CD4-positive, alpha-beta memory T cell (primary cell): ENCODE data around the gene TMEM18. TPM values are rescaled to one million over a fixed set of nuclear protein-coding genes. Genes with fewer than 3 reads are reported as not detected.

ENCODE experiments used
- CTCF ChIA-PET: fragments of 350-600 bp; sonication (Branson Sonifier 250); formaldehyde crosslinking; loops from one replicate; lab custom pipeline; 2021; ENCODE audit warnings: inconsistent platforms; ENCODE audit not compliant: partially characterized antibody; lab: Charles Lee
- POLR2A ChIA-PET: fragments of 350-600 bp; sonication (Branson Sonifier 250); formaldehyde crosslinking; loops from one replicate; lab custom pipeline; 2021; ENCODE audit not compliant: partially characterized antibody; lab: Charles Lee
- DNase-seq, 5 donors: peaks; one replicate each; pipeline versions ENCODE4 v3.0.0 to v3.0.0-alpha.2; 2020 to 2022; ENCODE audit warnings: mixed read lengths in 1 of 5
- H3K27ac ChIP-seq: one replicate; pipeline ENCODE4 v1.7.0; 2013; ENCODE audit warnings: low read depth, low read length
- H3K27me3 ChIP-seq: 2 replicates; pipeline ENCODE4 v1.7.0; 2013; ENCODE audit warnings: mild to moderate bottlenecking, low read length, moderate library complexity; ENCODE audit not compliant: insufficient read depth
- H3K36me3 ChIP-seq: 2 replicates; pipeline ENCODE4 v1.7.0; 2013; ENCODE audit warnings: mild to moderate bottlenecking, low read length, moderate library complexity; ENCODE audit not compliant: insufficient read depth
- H3K4me1 ChIP-seq: 2 replicates; pipeline ENCODE4 v1.7.0; 2013; ENCODE audit warnings: mild to moderate bottlenecking, low read length, moderate library complexity; ENCODE audit not compliant: insufficient read depth
- H3K4me3 ChIP-seq, 2 donors: one replicate each; pipeline ENCODE4 v1.7.0; 2013; ENCODE audit warnings: low read length in 2 of 2, mild to moderate bottlenecking in 1 of 2
- H3K9me3 ChIP-seq, 2 donors: one replicate each; pipeline ENCODE4 v1.7.0; 2013; ENCODE audit warnings: low read length in 2 of 2, control low read depth in 1 of 2; ENCODE audit not compliant: control insufficient read depth in 1 of 2
- H3K27ac Mint-ChIP-seq, 7 donors: one replicate each; pipeline ENCODE4 v1.8.0; 2020 to 2021; ENCODE audit warnings: mixed read lengths in 7 of 7, mild to moderate bottlenecking in 6 of 7, inconsistent platforms in 3 of 7, moderate library complexity in 3 of 7
- H3K27me3 Mint-ChIP-seq, 2 donors: one replicate each; pipeline ENCODE4 v1.8.0; 2020 to 2021; ENCODE audit warnings: mixed read lengths in 2 of 2
- H3K36me3 Mint-ChIP-seq, 2 donors: one replicate each; pipeline ENCODE4 v1.8.0; 2020 to 2021; ENCODE audit warnings: mixed read lengths in 2 of 2, inconsistent platforms in 1 of 2, mild to moderate bottlenecking in 1 of 2
- H3K4me1 Mint-ChIP-seq, 4 donors: one replicate each; pipeline ENCODE4 v1.8.0; 2020 to 2021; ENCODE audit warnings: mixed read lengths in 4 of 4, mild to moderate bottlenecking in 1 of 4
- H3K4me3 Mint-ChIP-seq, 8 donors: one replicate each; pipeline ENCODE4 v1.8.0; 2020 to 2021; ENCODE audit warnings: mixed read lengths in 8 of 8, mild to moderate bottlenecking in 7 of 8, moderate library complexity in 6 of 8, inconsistent platforms in 3 of 8
- H3K9me3 Mint-ChIP-seq, 8 donors: one replicate each; pipeline ENCODE4 v1.8.0; 2020 to 2021; ENCODE audit warnings: mixed read lengths in 8 of 8, mild to moderate bottlenecking in 5 of 8, inconsistent platforms in 3 of 8, moderate library complexity in 1 of 8
- intact Hi-C: fragments of 100-400 bp; cut with micrococcal nuclease; formaldehyde crosslinking; loops from one replicate; pipeline ENCODE4 v1.15.1; 2023
- polyA plus RNA-seq, 2 donors: library from polyadenylated mRNA; unstranded; fragments of 300-500 nt; fragmentation: Illumina TruSeq; gene quantifications; one replicate each; pipeline ENCODE4 v1.2.3, GENCODE V29; 2021
- total RNA-seq, 2 experiments: library from RNA; stranded (reverse); gene quantifications; one replicate each; pipeline ENCODE4 v1.2.3, GENCODE V29; 2021

The TMEM18 gene
- total and polyA plus RNA-seq, 4 experiments from 2014 or later = 20.0 to 28.1 (median 24.8) TPM

DNA sequence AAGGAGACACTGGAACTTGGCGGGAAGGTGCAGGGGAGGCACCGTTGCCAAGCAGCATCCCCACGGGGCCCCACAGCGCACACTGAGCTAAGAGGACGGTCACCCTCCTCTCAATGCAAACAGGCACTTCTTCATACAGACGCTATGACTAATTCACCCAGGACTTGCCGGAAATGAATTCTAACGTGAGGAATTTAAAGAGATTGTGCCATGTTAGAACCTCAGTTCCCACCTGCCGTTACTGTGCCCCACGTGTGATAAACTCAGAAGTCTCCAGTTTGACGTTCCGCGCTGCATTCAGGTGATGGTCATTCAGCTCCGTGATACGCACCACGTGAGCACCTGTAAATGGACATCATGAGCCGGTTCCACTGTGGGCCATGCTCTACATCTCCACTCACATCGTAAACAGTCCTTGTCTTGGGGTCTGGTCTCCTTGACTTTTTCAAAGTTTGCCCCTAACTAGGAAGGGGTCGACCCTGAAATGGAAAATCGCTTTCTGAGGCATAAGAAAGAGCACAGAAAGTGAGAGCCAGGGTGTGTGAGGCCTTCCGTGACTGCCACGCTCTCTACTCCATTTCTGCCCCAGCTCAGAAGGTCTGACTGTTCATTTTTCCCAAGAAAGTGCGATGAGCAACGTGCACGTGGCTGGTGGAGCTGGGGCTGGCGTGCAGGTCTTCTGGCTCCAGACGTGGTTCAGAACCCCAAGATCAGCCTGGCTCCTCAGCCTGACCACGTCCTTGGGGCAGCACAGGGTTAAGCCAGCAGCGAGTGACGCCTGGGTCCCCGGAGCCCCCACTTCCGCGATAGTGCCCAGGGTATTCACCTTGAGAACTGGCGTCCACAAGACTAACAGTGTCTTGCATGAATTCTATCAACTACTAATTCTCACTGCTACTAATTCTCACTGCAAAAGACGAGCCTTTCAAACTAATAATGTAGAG is 35.1 kb downstream of the TMEM18 start:
- Histone ChIP-seq H3K4me3 (no peak overlapping the region), H3K27me3 (no peaks in the 10 kb centered on the region), H3K4me1 (no peaks in the 10 kb centered on the region), H3K36me3 (no peaks in the 10 kb centered on the region), H3K9me3 (no peaks in the 10 kb centered on the region), H3K27ac (no peak overlapping the region)
- ChIA-PET CTCF (no interaction called here), POLR2A (no interaction called here)
- intact Hi-C loops = no loop called here
- Mint-ChIP-seq H3K27ac (no peak overlapping the region), H3K27me3 (peaks cover 6 to 9% of the 10 kb centered on the region in 2 donors), H3K36me3 (no peaks in the 10 kb centered on the region), H3K4me1 (peaks cover 0 to 2% (median under 1%) of the 10 kb centered on the region in 4 donors), H3K4me3 (no peak overlapping the region), H3K9me3 (no peaks in the 10 kb centered on the region)
- no peak for DNase-seq

GRCh38 chr2:641164-641871 is 35.9 kb downstream of the TMEM18 start:
- H3K4me3 Mint-ChIP-seq = no peak overlapping the region
- Histone ChIP-seq H3K9me3 (no peaks in the 10 kb centered on the region), H3K4me3 (peak overlapping the region in 1 of 2 donors; percentile 7), H3K36me3 (no peaks in the 10 kb centered on the region), H3K27me3 (no peaks in the 10 kb centered on the region), H3K27ac (no peak overlapping the region), H3K4me1 (peaks cover 4% of the 10 kb centered on the region)
- intact Hi-C loops = no loop called here
- H3K9me3 Mint-ChIP-seq = no peaks in the 10 kb centered on the region
- H3K36me3 Mint-ChIP-seq = no peaks in the 10 kb centered on the region
- peaks cover 2 to 6% (median 4%) of the 10 kb centered on the region in 4 donors for H3K4me1 Mint-ChIP-seq
- H3K27me3 Mint-ChIP-seq = peaks cover 5 to 8% of the 10 kb centered on the region in 2 donors
- H3K27ac Mint-ChIP-seq = no peak overlapping the region
- ChIA-PET CTCF (no interaction called here), POLR2A (no interaction called here)
- no peak for DNase-seq

- intact Hi-C loops = loop anchor here (5.0 kb wide), 1 partner anchor 247 kb away; no protein-coding TSS in a partner anchor
- CTCF ChIA-PET = interaction anchor here (0.6 kb wide), 1 partner anchor 30 kb away, joined by 3 read pairs; no protein-coding TSS in a partner anchor
- Histone ChIP-seq H3K36me3 (no peaks in the 10 kb centered on the region), H3K9me3 (no peaks in the 10 kb centered on the region), H3K4me1 (peaks cover 4% of the 10 kb centered on the region), H3K27me3 (no peaks in the 10 kb centered on the region), H3K27ac (no peak overlapping the region), H3K4me3 (no peak overlapping the region)
- POLR2A ChIA-PET = no interaction called here
- Mint-ChIP-seq H3K27ac (no peak overlapping the region), H3K9me3 (no peaks in the 10 kb centered on the region), H3K4me1 (peaks cover 2 to 6% (median 4%) of the 10 kb centered on the region in 4 donors), H3K4me3 (no peak overlapping the region), H3K27me3 (peaks cover 7% of the 10 kb centered on the region in 2 donors), H3K36me3 (no peaks in the 10 kb centered on the region)
- no peak for DNase-seq
These were observed 37.5 kb downstream of the TMEM18 start for GRCh38 chr2:639703-640102.

GRCh38 chr2:637804-638203 is 39.4 kb downstream of the TMEM18 start:
- H3K4me3 Mint-ChIP-seq = peak overlapping the region in 1 of 8 donors; percentile 4
- H3K9me3 Mint-ChIP-seq = peaks cover 0 to 2% (median 0%) of the 10 kb centered on the region in 8 donors
- Histone ChIP-seq H3K27me3 (no peaks in the 10 kb centered on the region), H3K9me3 (no peaks in the 10 kb centered on the region), H3K27ac (no peak overlapping the region), H3K4me3 (no peak overlapping the region), H3K36me3 (no peaks in the 10 kb centered on the region), H3K4me1 (peaks cover 4% of the 10 kb centered on the region)
- no peak for DNase-seq
- intact Hi-C loops = loop anchor here (1.0 to 5.0 kb wide), 4 partner anchors 109 to 392 kb away; no protein-coding TSS in a partner anchor
- H3K4me1 Mint-ChIP-seq = peaks cover 2 to 6% (median 4%) of the 10 kb centered on the region in 4 donors
- CTCF ChIA-PET = interaction anchor here (0.9 to 5.0 kb wide), 10 partner anchors 9 to 619 kb away, joined by 3 to 88 read pairs (median 3); no protein-coding TSS in a partner anchor
- H3K27ac Mint-ChIP-seq = no peak overlapping the region
- peaks cover 2 to 9% of the 10 kb centered on the region in 2 donors for H3K27me3 Mint-ChIP-seq
- H3K36me3 Mint-ChIP-seq = no peaks in the 10 kb centered on the region
- POLR2A ChIA-PET = interaction anchor here (0.7 kb wide), 1 partner anchor 40 kb away, joined by 3 read pairs; no protein-coding TSS in a partner anchor

DNA sequence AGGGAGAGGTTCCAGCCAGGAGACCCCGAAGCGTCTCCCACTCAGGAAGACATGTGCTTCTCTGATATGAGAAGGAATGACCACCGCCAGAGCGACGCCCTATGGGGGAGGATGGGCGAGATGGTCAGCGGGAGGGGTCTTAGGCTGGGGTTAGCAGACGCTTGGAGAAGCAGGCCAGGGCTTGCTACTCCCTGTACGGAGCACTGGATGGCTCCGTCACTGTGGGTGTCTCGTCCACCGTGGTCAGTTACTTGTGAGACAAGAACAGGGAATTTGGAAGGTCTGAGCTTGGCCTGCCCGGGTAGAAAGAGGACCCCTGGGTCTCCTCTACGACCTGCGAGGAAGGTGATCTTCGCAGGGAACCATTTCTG is 39.8 kb downstream of the TMEM18 start:
- DNase-seq = no peak
- Mint-ChIP-seq H3K4me3 (peak overlapping the region in 5 of 8 donors; percentile 77 to 92 (median 84)), H3K4me1 (peaks cover 2 to 6% (median 4%) of the 10 kb centered on the region in 4 donors), H3K36me3 (no peaks in the 10 kb centered on the region), H3K27ac (no peak overlapping the region), H3K9me3 (peaks cover 0 to 2% (median 0%) of the 10 kb centered on the region in 8 donors), H3K27me3 (peaks cover 2 to 9% of the 10 kb centered on the region in 2 donors)
- POLR2A ChIA-PET = interaction anchor here (0.7 to 1.0 kb wide), 2 partner anchors 40 to 391 kb away, joined by 3 to 4 read pairs; no protein-coding TSS in a partner anchor
- H3K4me3 ChIP-seq = no peak overlapping the region
- H3K27me3 ChIP-seq = no peaks in the 10 kb centered on the region
- H3K36me3 ChIP-seq = no peaks in the 10 kb centered on the region
- peaks cover 4% of the 10 kb centered on the region for H3K4me1 ChIP-seq
- H3K27ac ChIP-seq = no peak overlapping the region
- H3K9me3 ChIP-seq = no peaks in the 10 kb centered on the region
- CTCF ChIA-PET = interaction anchor here (0.9 to 5.0 kb wide), 16 partner anchors 9 to 618 kb away, joined by 3 to 88 read pairs (median 4); no protein-coding TSS in a partner anchor
- intact Hi-C loops = loop anchor here (1.0 to 5.0 kb wide), 4 partner anchors 109 to 391 kb away; no protein-coding TSS in a partner anchor

DNA sequence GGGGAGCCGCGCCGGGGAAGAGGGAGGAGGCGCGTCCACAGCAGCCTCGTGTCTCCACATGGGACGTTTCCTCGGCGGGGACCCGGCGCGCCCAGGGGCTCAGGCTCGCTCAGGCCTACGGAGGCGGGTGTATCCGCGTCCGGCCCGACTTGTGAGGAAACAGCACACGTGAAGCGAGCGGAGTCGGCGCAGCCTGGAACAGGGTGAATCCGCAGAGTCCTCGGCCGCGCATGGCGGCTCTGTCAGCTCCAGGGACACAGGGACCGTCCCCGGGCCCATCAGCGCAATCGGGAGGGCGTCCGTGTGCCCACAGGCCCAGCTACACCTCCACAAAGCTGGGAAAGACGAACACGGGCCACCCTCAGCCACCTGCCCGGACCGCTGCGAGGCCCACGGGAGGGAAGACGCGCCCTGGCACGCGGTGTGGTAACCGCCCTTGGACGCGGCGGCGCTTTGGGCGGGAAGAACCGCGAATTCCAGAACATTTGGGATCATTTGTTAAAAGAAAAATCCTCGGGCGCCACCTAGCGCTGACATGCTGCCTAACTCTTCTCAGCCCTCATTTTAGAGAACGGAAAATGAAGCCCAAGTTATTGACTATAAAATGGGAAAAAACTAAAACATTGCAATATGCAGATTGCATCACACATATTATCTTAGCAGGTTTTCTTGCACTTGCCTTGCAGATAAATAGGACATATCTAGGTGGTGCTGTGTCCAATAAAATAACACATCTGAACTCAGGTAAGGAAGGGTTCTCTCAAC is 40.4 kb downstream of the TMEM18 start:
- Mint-ChIP-seq H3K27me3 (peaks cover 2 to 9% of the 10 kb centered on the region in 2 donors), H3K27ac (peak overlapping the region in 6 of 7 donors; percentile 20 to 84 (median 70)), H3K9me3 (peaks cover 0 to 2% (median 0%) of the 10 kb centered on the region in 8 donors), H3K36me3 (no peaks in the 10 kb centered on the region), H3K4me1 (peaks cover 2 to 6% (median 4%) of the 10 kb centered on the region in 4 donors), H3K4me3 (peak overlapping the region; percentile 77 to 92 (median 84))
- H3K4me1 ChIP-seq = peaks cover 4% of the 10 kb centered on the region
- no peak overlapping the region for H3K27ac ChIP-seq
- peak overlapping the region; percentile 21 to 42 for H3K4me3 ChIP-seq
- H3K36me3 ChIP-seq = no peaks in the 10 kb centered on the region
- POLR2A ChIA-PET = interaction anchor here (1.0 kb wide), 1 partner anchor 390 kb away, joined by 4 read pairs; no protein-coding TSS in a partner anchor
- intact Hi-C loops = loop anchor here (1.0 to 5.0 kb wide), 5 partner anchors 108 to 465 kb away; no protein-coding TSS in a partner anchor
- no peaks in the 10 kb centered on the region for H3K9me3 ChIP-seq
- CTCF ChIA-PET = interaction anchor here (0.6 to 5.0 kb wide), 21 partner anchors 11 to 618 kb away, joined by 3 to 88 read pairs (median 4); partner anchors contain the start of gene SH3YL1
- DNase-seq = peak; percentile 52 to 64 (median 54)
- H3K27me3 ChIP-seq = no peaks in the 10 kb centered on the region
